Transverse colon (tissue), 4 donors: ENCODE measurements around the gene COMMD8.

Experiments used
- POLR2A ChIP-seq: fragments of 450-650 bp; IDR thresholded peaks from one replicate; pipeline ENCODE4 v1.6.1; 2016; ENCODE audit warnings: antibody characterized with exemption, mild to moderate bottlenecking, moderate library complexity
- POLR2AphosphoS5 ChIP-seq, 3 donors: sonication (generic); formaldehyde crosslinking; IDR thresholded peaks; one replicate each; pipeline ENCODE4 v1.6.1; 2016; ENCODE audit warnings: antibody characterized with exemption in 3 of 3
- TF ChIP-seq, protein P1 (sequence below), 5 experiments: fragments of 200-600 bp in 3 of 5; fragments of 450-650 bp in 2 of 5; sonication (generic) in 3 of 5; IDR thresholded peaks; 1 replicate in 2 of 5; 2 replicates in 3 of 5; pipeline ENCODE4 v1.5.1; 2016 to 2017; ENCODE audit warnings: antibody characterized with exemption in 5 of 5, inconsistent platforms in 3 of 5, mild to moderate bottlenecking in 2 of 5, moderate library complexity in 1 of 5

DNA sequence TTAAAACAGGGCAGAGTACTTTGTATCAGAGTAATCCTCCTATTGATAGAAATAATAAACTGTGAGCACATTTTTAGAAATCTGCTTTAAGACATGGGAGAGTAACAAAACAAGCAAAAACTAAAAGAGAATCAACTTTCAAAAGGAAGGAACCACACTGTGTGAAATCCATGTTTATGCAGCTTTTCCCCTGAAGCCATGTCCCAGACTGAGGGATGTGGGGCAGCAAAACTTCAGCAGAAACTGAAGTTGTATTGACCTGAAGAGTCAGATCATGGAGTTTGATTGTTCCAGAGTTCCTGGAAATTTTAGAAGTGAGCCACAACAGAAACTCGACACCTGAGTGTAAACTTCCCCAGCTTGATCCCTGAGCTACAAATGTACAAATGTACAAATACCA is 53.2 kb downstream of the COMMD8 start:
- TF ChIP-seq, protein P1, sequence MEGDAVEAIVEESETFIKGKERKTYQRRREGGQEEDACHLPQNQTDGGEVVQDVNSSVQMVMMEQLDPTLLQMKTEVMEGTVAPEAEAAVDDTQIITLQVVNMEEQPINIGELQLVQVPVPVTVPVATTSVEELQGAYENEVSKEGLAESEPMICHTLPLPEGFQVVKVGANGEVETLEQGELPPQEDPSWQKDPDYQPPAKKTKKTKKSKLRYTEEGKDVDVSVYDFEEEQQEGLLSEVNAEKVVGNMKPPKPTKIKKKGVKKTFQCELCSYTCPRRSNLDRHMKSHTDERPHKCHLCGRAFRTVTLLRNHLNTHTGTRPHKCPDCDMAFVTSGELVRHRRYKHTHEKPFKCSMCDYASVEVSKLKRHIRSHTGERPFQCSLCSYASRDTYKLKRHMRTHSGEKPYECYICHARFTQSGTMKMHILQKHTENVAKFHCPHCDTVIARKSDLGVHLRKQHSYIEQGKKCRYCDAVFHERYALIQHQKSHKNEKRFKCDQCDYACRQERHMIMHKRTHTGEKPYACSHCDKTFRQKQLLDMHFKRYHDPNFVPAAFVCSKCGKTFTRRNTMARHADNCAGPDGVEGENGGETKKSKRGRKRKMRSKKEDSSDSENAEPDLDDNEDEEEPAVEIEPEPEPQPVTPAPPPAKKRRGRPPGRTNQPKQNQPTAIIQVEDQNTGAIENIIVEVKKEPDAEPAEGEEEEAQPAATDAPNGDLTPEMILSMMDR (IDR thresholded peaks at IDR 0.05): no peak
- TF ChIP-seq POLR2A (no peak), POLR2AphosphoS5 (IDR thresholded peaks at IDR 0.05) (no peak)
